ENCODE measurements around the gene SBF2.

GRCh38 chr11:9971894-9972293 lies 322.1 kb downstream of the SBF2 start:
- TF ChIP-seq POLR2A (IDR thresholded peaks at IDR 0.05): no peak
- TF ChIP-seq, protein P1, sequence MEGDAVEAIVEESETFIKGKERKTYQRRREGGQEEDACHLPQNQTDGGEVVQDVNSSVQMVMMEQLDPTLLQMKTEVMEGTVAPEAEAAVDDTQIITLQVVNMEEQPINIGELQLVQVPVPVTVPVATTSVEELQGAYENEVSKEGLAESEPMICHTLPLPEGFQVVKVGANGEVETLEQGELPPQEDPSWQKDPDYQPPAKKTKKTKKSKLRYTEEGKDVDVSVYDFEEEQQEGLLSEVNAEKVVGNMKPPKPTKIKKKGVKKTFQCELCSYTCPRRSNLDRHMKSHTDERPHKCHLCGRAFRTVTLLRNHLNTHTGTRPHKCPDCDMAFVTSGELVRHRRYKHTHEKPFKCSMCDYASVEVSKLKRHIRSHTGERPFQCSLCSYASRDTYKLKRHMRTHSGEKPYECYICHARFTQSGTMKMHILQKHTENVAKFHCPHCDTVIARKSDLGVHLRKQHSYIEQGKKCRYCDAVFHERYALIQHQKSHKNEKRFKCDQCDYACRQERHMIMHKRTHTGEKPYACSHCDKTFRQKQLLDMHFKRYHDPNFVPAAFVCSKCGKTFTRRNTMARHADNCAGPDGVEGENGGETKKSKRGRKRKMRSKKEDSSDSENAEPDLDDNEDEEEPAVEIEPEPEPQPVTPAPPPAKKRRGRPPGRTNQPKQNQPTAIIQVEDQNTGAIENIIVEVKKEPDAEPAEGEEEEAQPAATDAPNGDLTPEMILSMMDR (IDR thresholded peaks at IDR 0.05): no peak
